Smooth muscle cell of the pulmonary artery (primary cell): ENCODE data around the gene IRAK3. TPM values are rescaled to one million over a fixed set of nuclear protein-coding genes. Genes with fewer than 3 reads are reported as not detected.

Experiments
- total RNA-seq: library from RNA; depleted of rRNA; stranded (reverse); fragments of >200 nt; gene quantifications from 2 replicates; pipeline ENCODE4 v1.2.3, GENCODE V29; 2014

The IRAK3 gene, protein sequence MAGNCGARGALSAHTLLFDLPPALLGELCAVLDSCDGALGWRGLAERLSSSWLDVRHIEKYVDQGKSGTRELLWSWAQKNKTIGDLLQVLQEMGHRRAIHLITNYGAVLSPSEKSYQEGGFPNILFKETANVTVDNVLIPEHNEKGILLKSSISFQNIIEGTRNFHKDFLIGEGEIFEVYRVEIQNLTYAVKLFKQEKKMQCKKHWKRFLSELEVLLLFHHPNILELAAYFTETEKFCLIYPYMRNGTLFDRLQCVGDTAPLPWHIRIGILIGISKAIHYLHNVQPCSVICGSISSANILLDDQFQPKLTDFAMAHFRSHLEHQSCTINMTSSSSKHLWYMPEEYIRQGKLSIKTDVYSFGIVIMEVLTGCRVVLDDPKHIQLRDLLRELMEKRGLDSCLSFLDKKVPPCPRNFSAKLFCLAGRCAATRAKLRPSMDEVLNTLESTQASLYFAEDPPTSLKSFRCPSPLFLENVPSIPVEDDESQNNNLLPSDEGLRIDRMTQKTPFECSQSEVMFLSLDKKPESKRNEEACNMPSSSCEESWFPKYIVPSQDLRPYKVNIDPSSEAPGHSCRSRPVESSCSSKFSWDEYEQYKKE
- 7.9 and 9.0 TPM in 2 replicates for total RNA-seq

DNA sequence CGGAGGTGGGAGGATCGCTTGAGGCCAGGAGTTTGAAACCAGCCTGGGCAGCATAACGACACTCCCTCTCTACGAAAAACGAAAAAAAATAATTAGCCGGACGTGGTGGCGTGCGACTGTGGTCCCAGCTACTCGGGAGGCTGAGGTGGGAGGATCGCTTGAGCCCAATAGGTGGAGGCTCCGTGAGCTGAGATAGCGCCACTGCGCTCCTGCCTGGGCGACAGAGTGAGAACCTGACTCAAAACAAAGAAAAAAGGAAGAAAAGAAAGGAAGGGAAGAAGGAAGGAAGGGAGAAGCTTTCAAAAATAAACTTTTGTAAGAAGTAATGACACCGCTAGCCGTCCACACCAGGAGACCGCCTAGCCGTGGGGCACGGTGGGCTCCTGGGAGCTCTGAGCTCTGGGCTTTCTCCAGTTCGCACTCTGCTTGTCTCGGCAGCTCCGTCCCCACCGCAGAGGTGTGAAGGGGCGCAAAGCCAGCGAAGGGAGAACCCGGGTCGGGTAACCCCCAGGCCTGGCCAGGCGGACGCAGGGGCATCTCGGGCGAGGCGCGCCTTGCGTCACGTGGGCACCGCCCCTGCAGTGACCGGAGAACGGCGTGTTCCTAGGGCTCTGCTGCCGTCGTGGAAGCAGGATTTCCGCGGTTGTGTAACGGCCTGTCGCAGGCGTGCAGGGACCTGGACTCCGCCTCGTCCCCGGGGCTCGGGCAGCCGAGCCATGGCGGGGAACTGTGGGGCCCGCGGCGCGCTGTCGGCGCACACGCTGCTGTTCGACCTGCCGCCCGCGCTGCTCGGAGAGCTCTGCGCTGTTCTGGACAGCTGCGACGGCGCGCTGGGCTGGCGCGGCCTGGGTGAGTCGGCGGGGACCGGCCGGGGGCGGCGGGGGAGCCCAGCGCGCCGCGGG is at the start of gene IRAK3:
Gene IRAK3, plus strand, starts transcription at position 631 of the 902 bp plus-strand sequence. Its CDS starts 86 bp downstream, at position 717.

DNA sequence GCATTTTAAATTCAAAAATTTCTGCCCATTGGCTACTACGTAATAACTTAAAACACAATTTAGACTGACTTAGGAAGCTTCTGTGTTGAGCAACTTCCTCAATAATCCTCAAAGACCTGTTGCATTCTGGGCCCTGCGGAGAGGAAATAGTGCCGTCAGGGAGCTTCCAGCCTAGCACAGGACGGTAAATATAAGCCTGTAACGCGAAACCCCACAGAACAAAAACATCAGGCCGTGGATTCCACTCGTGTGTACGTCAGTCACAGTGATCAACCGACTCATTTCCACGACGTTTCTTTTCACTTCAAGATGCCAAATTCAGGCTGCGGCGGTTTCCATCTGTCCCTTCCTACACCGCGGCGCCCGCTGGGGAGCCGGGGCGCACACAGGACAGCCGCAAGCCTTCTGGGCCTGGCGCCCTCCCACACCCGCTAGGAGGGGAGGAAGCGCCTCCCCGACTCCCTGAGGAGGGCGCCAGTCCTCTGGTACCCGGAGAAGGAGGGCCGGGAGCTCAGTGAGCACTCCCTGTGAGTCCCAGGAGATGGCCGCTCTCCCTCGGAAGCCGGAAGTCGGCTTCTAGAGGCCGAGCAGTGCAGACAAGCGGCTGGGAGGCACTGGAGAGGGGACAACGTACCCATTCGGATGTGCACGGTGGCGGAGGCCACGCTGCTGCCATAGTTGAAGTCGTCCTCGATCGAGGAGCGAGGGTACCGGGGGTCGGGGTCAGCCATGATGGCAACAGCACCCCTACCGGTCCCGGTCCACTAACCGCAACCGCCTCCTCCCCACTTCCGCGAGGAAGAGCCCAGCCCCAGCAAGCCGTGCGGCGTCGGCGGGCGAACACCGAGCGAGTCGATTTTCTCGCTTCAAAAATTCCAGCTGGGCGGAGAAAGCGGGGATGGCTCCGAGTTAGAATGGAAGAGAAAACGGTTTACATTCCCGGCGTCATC is 19.5 kb upstream of the IRAK3 start, which contains the start of gene TMBIM4:
Gene TMBIM4, minus strand, starts transcription at position 776 of the 950 bp plus-strand sequence. Its CDS starts 45 bp downstream, at position 731.

DNA sequence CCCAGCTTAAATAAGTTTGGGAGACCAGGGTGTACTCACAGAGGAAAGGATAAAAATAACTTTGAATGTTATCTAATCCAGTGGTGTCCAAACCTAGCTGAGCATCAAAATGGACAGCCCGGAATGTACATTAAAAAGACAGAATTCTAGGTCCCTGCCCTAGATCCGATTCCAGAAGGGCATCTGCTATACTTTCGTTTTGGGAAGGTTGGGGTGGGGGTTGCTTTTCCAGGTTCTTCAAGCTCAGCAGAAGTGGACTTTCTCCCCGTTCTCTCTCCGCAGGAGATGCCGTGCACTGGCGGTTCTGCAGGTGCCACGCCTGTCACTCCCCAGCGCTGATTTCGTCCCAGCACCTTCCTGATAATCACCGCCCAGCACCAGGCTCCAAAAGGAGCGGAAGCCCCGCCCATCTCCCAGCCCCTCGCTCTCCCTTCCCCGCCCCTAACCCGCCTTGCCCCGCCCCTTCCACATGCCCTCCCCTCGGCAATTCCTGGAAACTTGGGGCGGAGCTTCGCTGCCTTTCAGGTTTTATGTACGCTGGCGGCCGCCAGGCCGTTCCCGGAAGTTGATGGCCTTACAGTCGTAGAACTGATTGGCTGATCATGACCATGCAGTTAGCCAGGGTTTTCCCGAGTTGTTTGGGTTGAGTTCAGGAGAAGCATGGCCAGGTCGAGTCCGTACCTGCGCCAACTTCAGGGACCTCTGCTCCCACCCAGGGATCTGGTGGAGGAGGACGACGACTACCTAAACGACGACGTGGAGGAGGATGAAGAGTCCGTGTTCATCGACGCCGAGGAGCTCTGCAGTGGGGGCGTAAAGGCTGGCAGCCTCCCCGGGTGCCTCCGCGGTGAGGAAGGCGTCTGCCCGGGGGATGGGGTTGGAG is 113.2 kb downstream of the IRAK3 start, which contains the start of gene HELB:
Gene HELB, plus strand, starts transcription at position 550 of the 883 bp plus-strand sequence. Its CDS starts 111 bp downstream, at position 661.

Other genes with a start within 250 kb of the IRAK3 start
- gene LLPH, start 58.5 kb upstream of the IRAK3 start, total RNA-seq, result 5.0 and 5.7 TPM in 2 replicates
- gene TMBIM4, start 19.2 kb upstream of the IRAK3 start, total RNA-seq, result 51.7 and 72.7 TPM in 2 replicates
- 2.2 and 5.0 TPM in 2 replicates for gene HELB, start 113.3 kb downstream of the IRAK3 start, total RNA-seq